Peyer's patch (tissue), 4 donors: ENCODE measurements around the gene ZBTB49. TPM values are rescaled to one million over a fixed set of nuclear protein-coding genes. Genes with fewer than 3 reads are reported as not detected.

Experiments used
- DNase-seq, 3 donors: peaks; one replicate each; pipeline ENCODE4 v3.0.0-alpha.2; 2017 to 2019
- H3K27ac ChIP-seq, 4 donors: fragments of 200-600 bp; sonication (generic); one replicate each; pipeline ENCODE4 v1.5.1; 2016 to 2019
- H3K27me3 ChIP-seq, 2 donors: fragments of 200-600 bp; sonication (generic); one replicate each; pipeline ENCODE4 v1.5.1; 2019
- H3K36me3 ChIP-seq, 3 donors: fragments of 200-600 bp; sonication (generic); one replicate each; pipeline ENCODE4 v1.5.1; 2016 to 2019
- H3K4me1 ChIP-seq, 4 donors: fragments of 200-600 bp; sonication (generic); one replicate each; pipeline ENCODE4 v1.5.1; 2016 to 2019
- H3K4me3 ChIP-seq, 4 donors: fragments of 200-600 bp; sonication (generic); 1 replicate in 3 of 4; 2 replicates in 1 of 4; pipeline ENCODE4 v1.5.1; 2016 to 2019; ENCODE audit warnings: mild to moderate bottlenecking in 1 of 4
- H3K9me3 ChIP-seq, 4 donors: fragments of 200-600 bp; sonication (generic); one replicate each; pipeline ENCODE4 v1.5.1; 2016 to 2019; ENCODE audit warnings: mild to moderate bottlenecking in 1 of 4
- CTCF ChIP-seq, 6 experiments: fragments of 450-650 bp in 4 of 6; fragments of 200-600 bp in 2 of 6; sonication (generic) in 1 of 6; IDR thresholded peaks; one replicate each; pipeline ENCODE4 v1.5.1; 2017 to 2019; ENCODE audit warnings: antibody characterized with exemption in 6 of 6, mild to moderate bottlenecking in 3 of 6, moderate library complexity in 1 of 6
- POLR2A ChIP-seq, 2 donors: fragments of 450-650 bp; IDR thresholded peaks; one replicate each; pipeline ENCODE4 v1.5.1; 2017; ENCODE audit warnings: antibody characterized with exemption in 2 of 2, mild to moderate bottlenecking in 2 of 2, moderate library complexity in 2 of 2
- total RNA-seq, 4 donors: library from RNA; depleted of rRNA; stranded (reverse); fragments of >200 nt; gene quantifications; one replicate each; pipeline ENCODE4 v1.1.0, GENCODE V29; 2016

The ZBTB49 gene
- total RNA-seq, 4 donors from 2014 or later: 3.3 to 17.0 (median 11.7) TPM

GRCh38 chr4:4355302-4355701, 65.3 kb downstream of the ZBTB49 start:
- no peaks in the 10 kb centered on the region for H3K9me3 ChIP-seq
- H3K4me3 ChIP-seq: no peak overlapping the region
- TF ChIP-seq CTCF (IDR thresholded peaks at IDR 0.05) (no peak), POLR2A (IDR thresholded peaks at IDR 0.05) (no peak)
- no peak for DNase-seq
- H3K27ac ChIP-seq: no peak overlapping the region
- no peaks in the 10 kb centered on the region for H3K36me3 ChIP-seq
- H3K27me3 ChIP-seq: no peaks in the 10 kb centered on the region
- no peaks in the 10 kb centered on the region for H3K4me1 ChIP-seq

- Histone ChIP-seq H3K36me3 (no peaks in the 10 kb centered on the region), H3K4me1 (no peaks in the 10 kb centered on the region), H3K9me3 (no peaks in the 10 kb centered on the region), H3K4me3 (no peak overlapping the region), H3K27me3 (no peaks in the 10 kb centered on the region), H3K27ac (no peak overlapping the region)
- DNase-seq: no peak
- TF ChIP-seq CTCF (IDR thresholded peaks at IDR 0.05) (no peak), POLR2A (IDR thresholded peaks at IDR 0.05) (no peak)
These were observed 66.3 kb downstream of the ZBTB49 start for GRCh38 chr4:4356106-4357041.

GRCh38 chr4:4358093-4358854, 68.2 kb downstream of the ZBTB49 start:
- no peak for DNase-seq
- no peak for TF ChIP-seq POLR2A (IDR thresholded peaks at IDR 0.05)
- no peak for TF ChIP-seq CTCF (IDR thresholded peaks at IDR 0.05)
- no peak overlapping the region for H3K27ac ChIP-seq

GRCh38 chr4:4361883-4362282, 71.8 kb downstream of the ZBTB49 start:
- DNase-seq: no peak
- H3K4me3 ChIP-seq: no peak overlapping the region
- TF ChIP-seq CTCF (IDR thresholded peaks at IDR 0.05) (no peak), POLR2A (IDR thresholded peaks at IDR 0.05) (no peak)
- no peaks in the 10 kb centered on the region for H3K27me3 ChIP-seq
- H3K9me3 ChIP-seq: no peaks in the 10 kb centered on the region
- no peaks in the 10 kb centered on the region for H3K36me3 ChIP-seq
- no peaks in the 10 kb centered on the region for H3K4me1 ChIP-seq
- no peak overlapping the region for H3K27ac ChIP-seq

More at GRCh38 chr4:4358093-4358854, 68.2 kb downstream of the ZBTB49 start:
- no peaks in the 10 kb centered on the region for H3K27me3 ChIP-seq
- no peaks in the 10 kb centered on the region for H3K36me3 ChIP-seq
- H3K4me3 ChIP-seq: no peak overlapping the region
- no peaks in the 10 kb centered on the region for H3K9me3 ChIP-seq
- no peaks in the 10 kb centered on the region for H3K4me1 ChIP-seq

GRCh38 chr4:4362991-4363697, 73.1 kb downstream of the ZBTB49 start:
- H3K4me3 ChIP-seq: no peak overlapping the region
- no peaks in the 10 kb centered on the region for H3K27me3 ChIP-seq
- H3K4me1 ChIP-seq: no peaks in the 10 kb centered on the region
- H3K27ac ChIP-seq: no peak overlapping the region
- H3K36me3 ChIP-seq: no peaks in the 10 kb centered on the region
- no peak for TF ChIP-seq CTCF (IDR thresholded peaks at IDR 0.05)
- no peak for TF ChIP-seq POLR2A (IDR thresholded peaks at IDR 0.05)
- peak in 1 of 3 donors; percentile 14 for DNase-seq
- H3K9me3 ChIP-seq: no peaks in the 10 kb centered on the region
